ENCODE results near the gene BRPF1.

The BRPF1 gene

DNA sequence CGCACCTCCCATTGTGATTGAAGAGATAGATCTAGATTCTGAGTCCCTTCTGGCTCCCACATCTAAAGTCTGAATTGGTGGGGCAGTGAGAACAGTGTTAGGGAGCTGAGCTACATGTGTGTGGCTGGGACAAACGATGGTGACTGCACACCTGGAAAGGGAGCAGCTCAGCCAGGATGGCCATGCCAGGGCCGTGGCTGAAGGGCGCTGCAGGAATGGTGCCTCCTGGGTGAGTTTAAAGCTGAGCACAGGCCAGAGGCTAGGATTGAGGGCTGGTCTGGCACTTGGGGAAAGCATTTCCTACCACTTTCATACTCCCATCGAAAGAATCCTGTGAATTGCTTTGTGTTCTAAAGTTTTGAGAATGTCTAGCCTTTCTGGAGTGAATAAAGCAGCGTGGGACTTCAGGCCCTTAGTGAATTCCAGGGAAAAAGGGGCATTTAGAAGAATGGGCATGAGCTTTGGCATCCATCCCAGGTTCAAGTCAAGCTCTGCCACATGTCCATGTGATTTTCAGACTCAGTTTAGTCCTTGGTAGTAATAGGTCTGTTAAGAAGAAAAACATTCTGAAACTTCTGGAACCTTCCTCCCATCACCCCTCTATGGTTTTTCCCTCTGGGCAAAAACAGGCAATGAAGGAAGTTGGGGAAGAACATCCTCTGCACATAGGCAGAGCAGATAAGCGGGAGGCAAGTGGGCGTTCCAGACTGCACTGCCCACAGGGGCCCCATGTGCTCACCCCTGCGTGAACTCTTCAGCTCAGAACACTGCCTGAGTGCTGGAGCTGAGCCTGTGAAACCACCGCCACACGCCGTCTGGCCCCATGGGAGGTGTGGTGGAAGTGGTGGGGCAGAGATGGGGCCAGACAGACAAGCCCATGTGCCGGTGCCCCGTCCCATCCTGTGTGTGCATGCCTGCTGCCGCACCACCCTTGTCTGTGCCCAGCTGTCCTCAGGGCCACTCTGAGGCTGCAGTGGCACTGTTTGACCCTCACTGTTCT lies 40.8 kb upstream of the BRPF1 start:
- H3K4me3 ChIP-seq (ENCODE audit: low read length): no peak overlapping the region
- no peak overlapping the region for H3K4me2 ChIP-seq (ENCODE audit: low read length)
- H3K36me3 ChIP-seq (ENCODE audit: control insufficient read depth, low read length): peaks cover 95% of the 10 kb centered on the region
- no peaks in the 10 kb centered on the region for H3F3A ChIP-seq (ENCODE audit: control insufficient read depth, insufficient read depth)
- H3K9me3 ChIP-seq (ENCODE audit: control insufficient read depth, insufficient read depth, low read length): no peaks in the 10 kb centered on the region
- TF ChIP-seq, protein P1, sequence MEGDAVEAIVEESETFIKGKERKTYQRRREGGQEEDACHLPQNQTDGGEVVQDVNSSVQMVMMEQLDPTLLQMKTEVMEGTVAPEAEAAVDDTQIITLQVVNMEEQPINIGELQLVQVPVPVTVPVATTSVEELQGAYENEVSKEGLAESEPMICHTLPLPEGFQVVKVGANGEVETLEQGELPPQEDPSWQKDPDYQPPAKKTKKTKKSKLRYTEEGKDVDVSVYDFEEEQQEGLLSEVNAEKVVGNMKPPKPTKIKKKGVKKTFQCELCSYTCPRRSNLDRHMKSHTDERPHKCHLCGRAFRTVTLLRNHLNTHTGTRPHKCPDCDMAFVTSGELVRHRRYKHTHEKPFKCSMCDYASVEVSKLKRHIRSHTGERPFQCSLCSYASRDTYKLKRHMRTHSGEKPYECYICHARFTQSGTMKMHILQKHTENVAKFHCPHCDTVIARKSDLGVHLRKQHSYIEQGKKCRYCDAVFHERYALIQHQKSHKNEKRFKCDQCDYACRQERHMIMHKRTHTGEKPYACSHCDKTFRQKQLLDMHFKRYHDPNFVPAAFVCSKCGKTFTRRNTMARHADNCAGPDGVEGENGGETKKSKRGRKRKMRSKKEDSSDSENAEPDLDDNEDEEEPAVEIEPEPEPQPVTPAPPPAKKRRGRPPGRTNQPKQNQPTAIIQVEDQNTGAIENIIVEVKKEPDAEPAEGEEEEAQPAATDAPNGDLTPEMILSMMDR (IDR thresholded peaks at IDR 0.05; ENCODE audit: low read depth, low read length, poor library complexity, severe bottlenecking): no peak
- 0 out of 2 replicates have a peak, but pooled peaks cover 4% of the 10 kb centered on the region for H4K20me1 ChIP-seq (ENCODE audit: control insufficient read depth, insufficient read depth, low read depth, low read length)
- H3K79me2 ChIP-seq (ENCODE audit: control insufficient read depth, low read length): no peaks in the 10 kb centered on the region
- no peaks in the 10 kb centered on the region for H3K9me2 ChIP-seq (replicated peaks; ENCODE audit: control insufficient read depth, low read length)
- H3K4me1 ChIP-seq (ENCODE audit: control insufficient read depth, low read length): peaks cover 12% of the 10 kb centered on the region
- H3K27me3 ChIP-seq (ENCODE audit: control insufficient read depth, low read length): no peaks in the 10 kb centered on the region
- no peak overlapping the region for H3K27ac ChIP-seq (ENCODE audit: low read depth, low read length)

DNA sequence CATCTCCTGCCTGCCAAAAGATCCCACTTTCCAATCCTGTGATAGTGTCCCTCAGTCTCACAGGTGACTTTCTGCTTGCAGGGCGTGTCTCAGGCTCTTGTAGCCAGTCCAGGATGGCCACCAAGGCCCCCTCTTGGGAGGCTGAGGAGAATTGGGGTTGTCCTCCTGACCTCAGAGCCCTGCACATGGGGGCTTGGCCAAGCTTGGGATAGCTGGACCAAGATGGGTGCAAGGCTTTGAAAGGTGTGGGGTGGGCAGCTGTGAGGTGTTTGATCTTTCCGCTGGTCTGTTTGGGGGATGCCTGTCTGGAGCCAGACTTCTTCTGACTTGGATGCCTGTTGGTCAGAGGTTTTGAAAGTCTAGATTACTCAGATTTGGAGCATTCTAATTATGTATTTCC lies 39.9 kb upstream of the BRPF1 start:
- no peak for TF ChIP-seq EZH2phosphoT487 (IDR thresholded peaks at IDR 0.05; ENCODE audit: borderline replicate concordance, low read length)
- TF ChIP-seq, protein P1 (IDR thresholded peaks at IDR 0.05; ENCODE audit: low read depth, low read length, poor library complexity, severe bottlenecking): no peak
- Histone ChIP-seq H3K79me2 (ENCODE audit: control insufficient read depth, low read length) (no peaks in the 10 kb centered on the region), H3K4me2 (ENCODE audit: low read length) (no peak overlapping the region), H3K9me3 (ENCODE audit: control insufficient read depth, insufficient read depth, low read length) (no peaks in the 10 kb centered on the region), H3F3A (ENCODE audit: control insufficient read depth, insufficient read depth) (no peaks in the 10 kb centered on the region), H3K9me2 (replicated peaks; ENCODE audit: control insufficient read depth, low read length) (no peaks in the 10 kb centered on the region), H3K27me3 (ENCODE audit: control insufficient read depth, low read length) (no peaks in the 10 kb centered on the region), H3K4me3 (ENCODE audit: low read length) (no peak overlapping the region), H3K27ac (ENCODE audit: low read depth, low read length) (no peak overlapping the region), H3K4me1 (ENCODE audit: control insufficient read depth, low read length) (peaks cover 12% of the 10 kb centered on the region), H3K36me3 (ENCODE audit: control insufficient read depth, low read length) (peaks cover 90% of the 10 kb centered on the region), H4K20me1 (ENCODE audit: control insufficient read depth, insufficient read depth, low read depth, low read length) (0 out of 2 replicates have a peak, but pooled peaks cover 4% of the 10 kb centered on the region)

DNA sequence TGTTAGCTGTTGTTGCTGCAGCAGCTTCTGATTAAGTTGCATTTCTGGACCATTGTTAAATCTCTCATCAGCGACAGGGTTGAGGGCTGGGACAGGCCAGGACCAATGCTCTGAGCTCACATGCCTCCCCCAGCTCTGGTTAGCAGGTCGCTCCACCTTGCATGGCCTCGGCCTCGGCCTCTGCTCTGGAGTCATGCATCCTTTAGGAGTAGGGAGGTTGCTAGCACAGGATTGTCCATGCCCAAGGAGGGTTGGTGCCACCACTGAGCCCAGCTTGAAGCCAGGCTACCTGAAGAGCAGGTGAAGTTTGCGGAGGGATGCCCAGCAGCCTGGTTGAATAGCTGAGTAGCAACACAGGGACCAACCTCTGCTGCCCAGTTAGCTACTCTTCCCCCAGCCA lies 39.1 kb upstream of the BRPF1 start:
- no peak for TF ChIP-seq EZH2phosphoT487 (IDR thresholded peaks at IDR 0.05; ENCODE audit: borderline replicate concordance, low read length)
- TF ChIP-seq, protein P1 (IDR thresholded peaks at IDR 0.05; ENCODE audit: low read depth, low read length, poor library complexity, severe bottlenecking): no peak

More for the DNA sequence above, 39.1 kb upstream of the BRPF1 start:
- Histone ChIP-seq H3K36me3 (ENCODE audit: control insufficient read depth, low read length) (peaks cover 92% of the 10 kb centered on the region), H3K27me3 (ENCODE audit: control insufficient read depth, low read length) (no peaks in the 10 kb centered on the region), H3K79me2 (ENCODE audit: control insufficient read depth, low read length) (no peaks in the 10 kb centered on the region), H3K9me3 (ENCODE audit: control insufficient read depth, insufficient read depth, low read length) (no peaks in the 10 kb centered on the region), H3F3A (ENCODE audit: control insufficient read depth, insufficient read depth) (no peaks in the 10 kb centered on the region), H4K20me1 (ENCODE audit: control insufficient read depth, insufficient read depth, low read depth, low read length) (0 out of 2 replicates have a peak, but pooled peaks cover 4% of the 10 kb centered on the region), H3K4me2 (ENCODE audit: low read length) (no peak overlapping the region), H3K9me2 (replicated peaks; ENCODE audit: control insufficient read depth, low read length) (no peaks in the 10 kb centered on the region), H3K4me1 (ENCODE audit: control insufficient read depth, low read length) (peaks cover 12% of the 10 kb centered on the region), H3K27ac (ENCODE audit: low read depth, low read length) (no peak overlapping the region), H3K4me3 (ENCODE audit: low read length) (no peak overlapping the region)
